Measurements from ENCODE around the gene NAGLU.

DNA sequence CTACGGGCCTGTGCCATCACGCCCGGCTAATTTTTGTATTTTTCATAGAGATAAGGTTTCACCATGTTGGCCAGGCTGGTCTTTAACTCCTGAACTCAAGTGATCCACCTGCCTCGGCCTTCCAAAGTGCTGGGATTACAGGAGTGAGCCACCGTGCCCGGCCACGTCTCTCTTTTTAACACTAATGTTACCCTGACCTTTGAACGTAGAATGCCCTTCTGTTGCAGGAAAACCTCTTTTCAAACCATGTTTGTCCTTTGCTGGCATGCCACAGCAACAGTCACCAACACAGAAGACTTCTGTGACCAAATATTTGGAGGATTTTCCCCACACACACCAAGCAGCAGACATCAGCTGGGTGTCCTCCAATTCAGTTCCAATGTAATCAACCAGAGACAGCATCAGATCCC lies 8.8 kb downstream of the NAGLU start:
- TF ChIP-seq, protein P1, sequence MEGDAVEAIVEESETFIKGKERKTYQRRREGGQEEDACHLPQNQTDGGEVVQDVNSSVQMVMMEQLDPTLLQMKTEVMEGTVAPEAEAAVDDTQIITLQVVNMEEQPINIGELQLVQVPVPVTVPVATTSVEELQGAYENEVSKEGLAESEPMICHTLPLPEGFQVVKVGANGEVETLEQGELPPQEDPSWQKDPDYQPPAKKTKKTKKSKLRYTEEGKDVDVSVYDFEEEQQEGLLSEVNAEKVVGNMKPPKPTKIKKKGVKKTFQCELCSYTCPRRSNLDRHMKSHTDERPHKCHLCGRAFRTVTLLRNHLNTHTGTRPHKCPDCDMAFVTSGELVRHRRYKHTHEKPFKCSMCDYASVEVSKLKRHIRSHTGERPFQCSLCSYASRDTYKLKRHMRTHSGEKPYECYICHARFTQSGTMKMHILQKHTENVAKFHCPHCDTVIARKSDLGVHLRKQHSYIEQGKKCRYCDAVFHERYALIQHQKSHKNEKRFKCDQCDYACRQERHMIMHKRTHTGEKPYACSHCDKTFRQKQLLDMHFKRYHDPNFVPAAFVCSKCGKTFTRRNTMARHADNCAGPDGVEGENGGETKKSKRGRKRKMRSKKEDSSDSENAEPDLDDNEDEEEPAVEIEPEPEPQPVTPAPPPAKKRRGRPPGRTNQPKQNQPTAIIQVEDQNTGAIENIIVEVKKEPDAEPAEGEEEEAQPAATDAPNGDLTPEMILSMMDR (IDR thresholded peaks at IDR 0.05): no peak
- TF ChIP-seq POLR2A (IDR thresholded peaks at IDR 0.05): no peak
